Activated naive CD4-positive, alpha-beta T cell treated with anti-CD3 and anti-CD28 coated beads for 36 hours (primary cell): Measurements from ENCODE around the gene PCGF2. TPM values are rescaled to one million over a fixed set of nuclear protein-coding genes. Genes with fewer than 3 reads are reported as not detected.

Experiments used
- CTCF ChIA-PET: fragments of 350-600 bp; sonication (Branson Sonifier 250); formaldehyde crosslinking; loops from one replicate; lab custom pipeline; 2021; ENCODE audit warnings: antibody characterized with exemption; lab: Charles Lee
- DNase-seq: peaks from one replicate; pipeline ENCODE4 v3.0.0-alpha.2; 2020
- H3K27ac Mint-ChIP-seq: one replicate; pipeline ENCODE4 v1.8.0; 2021; ENCODE audit warnings: mild to moderate bottlenecking, mixed read lengths
- H3K27me3 Mint-ChIP-seq: one replicate; pipeline ENCODE4 v1.8.0; 2021; ENCODE audit warnings: low read depth, mixed read lengths
- H3K36me3 Mint-ChIP-seq: one replicate; pipeline ENCODE4 v1.8.0; 2021; ENCODE audit warnings: low read depth, mixed read lengths
- H3K4me1 Mint-ChIP-seq: one replicate; pipeline ENCODE4 v1.8.0; 2021; ENCODE audit warnings: low read depth, mixed read lengths
- H3K4me3 Mint-ChIP-seq: one replicate; pipeline ENCODE4 v1.8.0; 2021; ENCODE audit warnings: mild to moderate bottlenecking, moderate library complexity, mixed read lengths
- H3K9me3 Mint-ChIP-seq: one replicate; pipeline ENCODE4 v1.8.0; 2021; ENCODE audit warnings: mixed read lengths
- intact Hi-C: fragments of 100-400 bp; cut with micrococcal nuclease; formaldehyde crosslinking; loops from one replicate; pipeline ENCODE4 v1.15.1; 2023
- total RNA-seq, 2 experiments: library from RNA; stranded (reverse); gene quantifications; one replicate each; pipeline ENCODE4 v1.2.3, GENCODE V29; 2021

Gene PCGF2
- total RNA-seq, 2 experiments from 2014 or later, result 1.2 TPM

- no peak for DNase-seq
- intact Hi-C loops, result no loop called here
- H3K27ac Mint-ChIP-seq, result peak overlapping the region; percentile 50
- peaks cover 52% of the 10 kb centered on the region for H3K4me1 Mint-ChIP-seq
- H3K27me3 Mint-ChIP-seq, result no peaks in the 10 kb centered on the region
- CTCF ChIA-PET, result interaction anchor here (1.5 kb wide), 1 partner anchor 10 kb away, joined by 3 read pairs; no protein-coding TSS in a partner anchor
- peaks cover 3% of the 10 kb centered on the region for H3K9me3 Mint-ChIP-seq
- peaks cover 22% of the 10 kb centered on the region for H3K36me3 Mint-ChIP-seq
- H3K4me3 Mint-ChIP-seq, result no peak overlapping the region
Observed at GRCh38 chr17:38725066-38725465, 23.1 kb downstream of the PCGF2 start.

- Mint-ChIP-seq H3K4me3 (no peak overlapping the region), H3K9me3 (peaks cover 3% of the 10 kb centered on the region), H3K27me3 (no peaks in the 10 kb centered on the region), H3K27ac (peak overlapping the region; percentile 50), H3K36me3 (peaks cover 23% of the 10 kb centered on the region), H3K4me1 (peaks cover 53% of the 10 kb centered on the region)
- CTCF ChIA-PET, result interaction anchor here (1.2 kb wide), 1 partner anchor 10 kb away, joined by 4 read pairs; no protein-coding TSS in a partner anchor
- intact Hi-C loops, result no loop called here
- DNase-seq, result no peak
Observed at GRCh38 chr17:38724337-38724988, 23.7 kb downstream of the PCGF2 start.

- Mint-ChIP-seq H3K27ac (no peak overlapping the region), H3K9me3 (no peaks in the 10 kb centered on the region), H3K36me3 (peaks cover 27% of the 10 kb centered on the region), H3K4me1 (peaks cover 35% of the 10 kb centered on the region), H3K4me3 (no peak overlapping the region), H3K27me3 (no peaks in the 10 kb centered on the region)
- DNase-seq, result no peak
- CTCF ChIA-PET, result no interaction called here
- intact Hi-C loops, result no loop called here
Observed at GRCh38 chr17:38721802-38722201, 26.3 kb downstream of the PCGF2 start.

- Mint-ChIP-seq H3K4me1 (peaks cover 31% of the 10 kb centered on the region), H3K4me3 (no peak overlapping the region), H3K27me3 (no peaks in the 10 kb centered on the region), H3K36me3 (peaks cover 26% of the 10 kb centered on the region), H3K27ac (peak overlapping the region; percentile 37), H3K9me3 (no peaks in the 10 kb centered on the region)
- intact Hi-C loops, result no loop called here
- no peak for DNase-seq
- CTCF ChIA-PET, result no interaction called here
Observed at GRCh38 chr17:38720941-38721340, 27.2 kb downstream of the PCGF2 start.

- H3K4me1 Mint-ChIP-seq, result peaks cover 32% of the 10 kb centered on the region
- CTCF ChIA-PET, result interaction anchor here (0.6 to 1.9 kb wide), 2 partner anchors 15 to 39 kb away, joined by 6 to 9 read pairs; no protein-coding TSS in a partner anchor
- H3K9me3 Mint-ChIP-seq, result no peaks in the 10 kb centered on the region
- no peak for DNase-seq
- H3K36me3 Mint-ChIP-seq, result peaks cover 34% of the 10 kb centered on the region
- intact Hi-C loops, result no loop called here
- no peak overlapping the region for H3K27ac Mint-ChIP-seq
- H3K27me3 Mint-ChIP-seq, result no peaks in the 10 kb centered on the region
- H3K4me3 Mint-ChIP-seq, result no peak overlapping the region
Observed at GRCh38 chr17:38719943-38720641, 28.0 kb downstream of the PCGF2 start.

- H3K27ac Mint-ChIP-seq, result no peak overlapping the region
- H3K9me3 Mint-ChIP-seq, result no peaks in the 10 kb centered on the region
- peaks cover 37% of the 10 kb centered on the region for H3K36me3 Mint-ChIP-seq
- H3K27me3 Mint-ChIP-seq, result no peaks in the 10 kb centered on the region
- DNase-seq, result no peak
- intact Hi-C loops, result no loop called here
- CTCF ChIA-PET, result interaction anchor here (0.6 to 1.9 kb wide), 5 partner anchors 13 to 161 kb away, joined by 3 to 9 read pairs (median 3); no protein-coding TSS in a partner anchor
- H3K4me1 Mint-ChIP-seq, result peaks cover 36% of the 10 kb centered on the region
- H3K4me3 Mint-ChIP-seq, result no peak overlapping the region
Observed at GRCh38 chr17:38719289-38719942, 28.7 kb downstream of the PCGF2 start.

GRCh38 chr17:38717139-38717745, 30.9 kb downstream of the PCGF2 start:
- Mint-ChIP-seq H3K36me3 (peaks cover 42% of the 10 kb centered on the region), H3K27ac (peak overlapping the region; percentile 17)
- CTCF ChIA-PET, result interaction anchor here (0.9 to 2.3 kb wide), 2 partner anchors 11 to 18 kb away, joined by 3 to 6 read pairs; no protein-coding TSS in a partner anchor

GRCh38 chr17:38716368-38717005, 31.6 kb downstream of the PCGF2 start:
- peaks cover 42% of the 10 kb centered on the region for H3K4me1 Mint-ChIP-seq
- peak overlapping the region; percentile 93 for H3K27ac Mint-ChIP-seq
- H3K27me3 Mint-ChIP-seq, result no peaks in the 10 kb centered on the region
- CTCF ChIA-PET, result interaction anchor here (0.9 to 2.3 kb wide), 4 partner anchors 12 to 40 kb away, joined by 3 to 6 read pairs (median 3); no protein-coding TSS in a partner anchor
- no peak overlapping the region for H3K4me3 Mint-ChIP-seq
- DNase-seq, result no peak
- intact Hi-C loops, result no loop called here
- H3K36me3 Mint-ChIP-seq, result peaks cover 42% of the 10 kb centered on the region
- no peaks in the 10 kb centered on the region for H3K9me3 Mint-ChIP-seq

More at GRCh38 chr17:38717139-38717745, 30.9 kb downstream of the PCGF2 start:
- Mint-ChIP-seq H3K4me3 (no peak overlapping the region), H3K4me1 (peaks cover 40% of the 10 kb centered on the region), H3K9me3 (no peaks in the 10 kb centered on the region), H3K27me3 (no peaks in the 10 kb centered on the region)
- intact Hi-C loops, result no loop called here
- DNase-seq, result no peak

- DNase-seq, result peak; percentile 29
- Mint-ChIP-seq H3K4me3 (peak overlapping the region; percentile 38), H3K27ac (peak overlapping the region; percentile 93), H3K4me1 (peaks cover 48% of the 10 kb centered on the region), H3K36me3 (peaks cover 39% of the 10 kb centered on the region), H3K27me3 (no peaks in the 10 kb centered on the region), H3K9me3 (no peaks in the 10 kb centered on the region)
- intact Hi-C loops, result loop anchor here (1.0 kb wide), 1 partner anchor 9 kb away; no protein-coding TSS in a partner anchor
- CTCF ChIA-PET, result interaction anchor here (0.9 to 2.3 kb wide), 7 partner anchors 13 to 39 kb away, joined by 3 to 6 read pairs (median 3); partner anchors contain the start of gene CISD3
Observed at GRCh38 chr17:38715216-38715943, 32.8 kb downstream of the PCGF2 start.

GRCh38 chr17:38713456-38714075, 34.6 kb downstream of the PCGF2 start:
- intact Hi-C loops, result no loop called here
- H3K27me3 Mint-ChIP-seq, result no peaks in the 10 kb centered on the region
- H3K36me3 Mint-ChIP-seq, result peaks cover 46% of the 10 kb centered on the region
- H3K27ac Mint-ChIP-seq, result no peak overlapping the region
- H3K4me1 Mint-ChIP-seq, result peaks cover 57% of the 10 kb centered on the region
- DNase-seq, result no peak
- no peak overlapping the region for H3K4me3 Mint-ChIP-seq
- CTCF ChIA-PET, result interaction anchor here (1.7 kb wide), 1 partner anchor 21 kb away, joined by 4 read pairs; no protein-coding TSS in a partner anchor
- no peaks in the 10 kb centered on the region for H3K9me3 Mint-ChIP-seq

GRCh38 chr17:38712593-38712992, 35.5 kb downstream of the PCGF2 start:
- no peaks in the 10 kb centered on the region for H3K27me3 Mint-ChIP-seq
- no peak overlapping the region for H3K27ac Mint-ChIP-seq
- peaks cover 61% of the 10 kb centered on the region for H3K4me1 Mint-ChIP-seq
- peaks cover 44% of the 10 kb centered on the region for H3K36me3 Mint-ChIP-seq
- DNase-seq, result no peak
- CTCF ChIA-PET, result no interaction called here
- H3K4me3 Mint-ChIP-seq, result no peak overlapping the region
- intact Hi-C loops, result no loop called here
- H3K9me3 Mint-ChIP-seq, result no peaks in the 10 kb centered on the region
